Stomach (tissue), 4 donors: ENCODE data around the gene PNPLA5.

Source experiments
- EP300 ChIP-seq: sonication (generic); formaldehyde crosslinking; IDR thresholded peaks from one replicate; pipeline ENCODE4 v1.6.1; 2017; ENCODE audit warnings: antibody characterized with exemption
- POLR2A ChIP-seq, 4 donors: fragments of 450-650 bp; IDR thresholded peaks; one replicate each; pipeline ENCODE4 v1.6.1; 2016; ENCODE audit warnings: antibody characterized with exemption in 4 of 4, control low read depth in 2 of 4, mild to moderate bottlenecking in 1 of 4, moderate library complexity in 1 of 4
- POLR2AphosphoS5 ChIP-seq, 3 donors: sonication (generic); formaldehyde crosslinking; IDR thresholded peaks; one replicate each; pipeline ENCODE4 v1.6.1; 2016; ENCODE audit warnings: antibody characterized with exemption in 3 of 3
- TF ChIP-seq, protein P1 (sequence below), 7 experiments: fragments of 450-650 bp in 4 of 7; fragments of 200-600 bp in 3 of 7; sonication (generic) in 3 of 7; IDR thresholded peaks; one replicate each; pipeline ENCODE4 v1.5.1; 2016 to 2019; ENCODE audit warnings: antibody characterized with exemption in 7 of 7, control low read depth in 2 of 7, mild to moderate bottlenecking in 1 of 7

GRCh38 chr22:43850529-43850928 lies 41.3 kb downstream of the PNPLA5 start:
- TF ChIP-seq, protein P1, sequence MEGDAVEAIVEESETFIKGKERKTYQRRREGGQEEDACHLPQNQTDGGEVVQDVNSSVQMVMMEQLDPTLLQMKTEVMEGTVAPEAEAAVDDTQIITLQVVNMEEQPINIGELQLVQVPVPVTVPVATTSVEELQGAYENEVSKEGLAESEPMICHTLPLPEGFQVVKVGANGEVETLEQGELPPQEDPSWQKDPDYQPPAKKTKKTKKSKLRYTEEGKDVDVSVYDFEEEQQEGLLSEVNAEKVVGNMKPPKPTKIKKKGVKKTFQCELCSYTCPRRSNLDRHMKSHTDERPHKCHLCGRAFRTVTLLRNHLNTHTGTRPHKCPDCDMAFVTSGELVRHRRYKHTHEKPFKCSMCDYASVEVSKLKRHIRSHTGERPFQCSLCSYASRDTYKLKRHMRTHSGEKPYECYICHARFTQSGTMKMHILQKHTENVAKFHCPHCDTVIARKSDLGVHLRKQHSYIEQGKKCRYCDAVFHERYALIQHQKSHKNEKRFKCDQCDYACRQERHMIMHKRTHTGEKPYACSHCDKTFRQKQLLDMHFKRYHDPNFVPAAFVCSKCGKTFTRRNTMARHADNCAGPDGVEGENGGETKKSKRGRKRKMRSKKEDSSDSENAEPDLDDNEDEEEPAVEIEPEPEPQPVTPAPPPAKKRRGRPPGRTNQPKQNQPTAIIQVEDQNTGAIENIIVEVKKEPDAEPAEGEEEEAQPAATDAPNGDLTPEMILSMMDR (IDR thresholded peaks at IDR 0.05) = no peak
- no peak for TF ChIP-seq POLR2AphosphoS5 (IDR thresholded peaks at IDR 0.05)
- no peak for TF ChIP-seq POLR2A (IDR thresholded peaks at IDR 0.05)
- no peak for TF ChIP-seq EP300
